Endothelial cell of umbilical vein (primary cell): ENCODE data around the gene RPL18.

ENCODE experiments used
- CTCF ChIP-seq, 2 donors: IDR thresholded peaks; 1 replicate in 1 of 2; 2 replicates in 1 of 2; pipeline ENCODE4 v1.5.1; 2011; ENCODE audit warnings: low read length in 2 of 2, mild to moderate bottlenecking in 2 of 2, moderate library complexity in 2 of 2, control low read depth in 1 of 2, inconsistent platforms in 1 of 2, low read depth in 1 of 2; ENCODE audit not compliant: insufficient read depth in 1 of 2; ENCODE audit errors: extremely low read depth in 1 of 2
- EZH2 ChIP-seq: IDR thresholded peaks from 2 replicates; pipeline ENCODE4 v1.6.1; 2012; ENCODE audit warnings: borderline replicate concordance, low read depth, mild to moderate bottlenecking, moderate library complexity, low read length, inconsistent platforms; ENCODE audit not compliant: severe bottlenecking

- TF ChIP-seq CTCF (IDR thresholded peaks at IDR 0.05; ENCODE audit: extremely low read depth in 1 of 2, insufficient read depth in 1 of 2, low read depth in 1 of 2, low read length in 2 of 2) (no peak), EZH2 (no peak)
Measured at GRCh38 chr19:48634424-48635262, 15.7 kb upstream of the RPL18 start.
